Measurements from ENCODE around the gene ZDBF2. TPM values are rescaled to one million over a fixed set of nuclear protein-coding genes. Genes with fewer than 3 reads are reported as not detected.
"Not testable (repeated sequence)": the region's sequence is repeated elsewhere in the genome, so short reads cannot be mapped to it uniquely, and the experiment has no call there.

ZDBF2 gene
- total RNA-seq, 1 donor from 2014 or later = 10.8 TPM

GRCh38 chr2:206352571-206352970 is 78.1 kb downstream of the ZDBF2 start:
- Mint-ChIP-seq H3K9me3 (no peaks in the 10 kb centered on the region), H3K27me3 (ENCODE audit: low read depth) (peaks cover 8% of the 10 kb centered on the region), H3K4me3 (ENCODE audit: low read depth) (no peak overlapping the region), H3K4me1 (ENCODE audit: low read depth) (no peaks in the 10 kb centered on the region), H3K36me3 (ENCODE audit: low read depth) (no peaks in the 10 kb centered on the region), H3K27ac (no peak overlapping the region)
- intact Hi-C loops (cut with micrococcal nuclease) = no loop called here
- no peak for DNase-seq (ENCODE audit: low spot score)

GRCh38 chr2:206353685-206354084 is 79.2 kb downstream of the ZDBF2 start:
- Mint-ChIP-seq H3K4me3 (ENCODE audit: low read depth) (no peak overlapping the region), H3K27ac (no peak overlapping the region), H3K27me3 (ENCODE audit: low read depth) (peaks cover 6% of the 10 kb centered on the region), H3K36me3 (ENCODE audit: low read depth) (no peaks in the 10 kb centered on the region), H3K4me1 (ENCODE audit: low read depth) (no peaks in the 10 kb centered on the region), H3K9me3 (peaks cover 5% of the 10 kb centered on the region)
- intact Hi-C loops (cut with micrococcal nuclease) = no loop called here
- DNase-seq (ENCODE audit: low spot score) = no peak

GRCh38 chr2:206354129-206354528 is 79.7 kb downstream of the ZDBF2 start:
- Mint-ChIP-seq H3K4me3 (ENCODE audit: low read depth) (no peak overlapping the region), H3K4me1 (ENCODE audit: low read depth) (no peaks in the 10 kb centered on the region), H3K36me3 (ENCODE audit: low read depth) (no peaks in the 10 kb centered on the region), H3K27ac (no peak overlapping the region), H3K27me3 (ENCODE audit: low read depth) (peaks cover 8% of the 10 kb centered on the region), H3K9me3 (peaks cover 8% of the 10 kb centered on the region)
- intact Hi-C loops (cut with micrococcal nuclease) = no loop called here
- no peak for DNase-seq (ENCODE audit: low spot score)

GRCh38 chr2:206356840-206357239 is 82.4 kb downstream of the ZDBF2 start:
- H3K27ac Mint-ChIP-seq; H3K4me1 Mint-ChIP-seq (ENCODE audit: low read depth); H3K36me3 Mint-ChIP-seq (ENCODE audit: low read depth); H3K9me3 Mint-ChIP-seq; H3K4me3 Mint-ChIP-seq (ENCODE audit: low read depth); intact Hi-C loops (cut with micrococcal nuclease); H3K27me3 Mint-ChIP-seq (ENCODE audit: low read depth); DNase-seq (ENCODE audit: low spot score): not testable (repeated sequence)

- H3K27ac Mint-ChIP-seq; H3K27me3 Mint-ChIP-seq (ENCODE audit: low read depth); DNase-seq (ENCODE audit: low spot score); H3K36me3 Mint-ChIP-seq (ENCODE audit: low read depth); H3K4me3 Mint-ChIP-seq (ENCODE audit: low read depth); H3K9me3 Mint-ChIP-seq: not testable (repeated sequence)
- intact Hi-C loops (cut with micrococcal nuclease) = loop anchor here (5.0 to 10.0 kb wide), 3 partner anchors 81 to 326 kb away; partner anchors contain the start of gene ADAM23
- peaks cover 12% of the 10 kb centered on the region for H3K4me1 Mint-ChIP-seq (ENCODE audit: low read depth)
Observed at GRCh38 chr2:206360840-206361239, 86.4 kb downstream of the ZDBF2 start.

- Mint-ChIP-seq H3K27me3 (ENCODE audit: low read depth) (peaks cover 6% of the 10 kb centered on the region), H3K4me1 (ENCODE audit: low read depth) (peaks cover 12% of the 10 kb centered on the region), H3K36me3 (ENCODE audit: low read depth) (no peaks in the 10 kb centered on the region), H3K4me3 (ENCODE audit: low read depth) (no peak overlapping the region), H3K9me3 (peaks cover 8% of the 10 kb centered on the region), H3K27ac (peak overlapping the region; percentile 34)
- peak; percentile 12 for DNase-seq (ENCODE audit: low spot score)
- intact Hi-C loops (cut with micrococcal nuclease) = loop anchor here (5.0 to 10.0 kb wide), 3 partner anchors 81 to 327 kb away; partner anchors contain the start of gene ADAM23
Observed at GRCh38 chr2:206361407-206362045, 87.1 kb downstream of the ZDBF2 start.

Other genes with a start within 250 kb of the ZDBF2 start
- 21.9 and 26.0 TPM in 2 replicates for gene INO80D, start 188.5 kb upstream of the ZDBF2 start, total RNA-seq
- 80.7 and 84.3 TPM in 2 replicates for gene NDUFS1, start 115.2 kb upstream of the ZDBF2 start, total RNA-seq
- 719 and 724 TPM in 2 replicates for gene EEF1B2, start 114.8 kb upstream of the ZDBF2 start, total RNA-seq
- gene ADAM23, start 168.9 kb downstream of the ZDBF2 start, total RNA-seq = 0.23 and 0.25 TPM in 2 replicates